H9 (cell line): Measurements from ENCODE around the gene MPV17L2. TPM values are rescaled to one million over a fixed set of nuclear protein-coding genes. Genes with fewer than 3 reads are reported as not detected.

Experiments
- DNase-seq: peaks from one replicate; pipeline ENCODE4 v3.0.0-alpha.2; 2017
- H2AFZ ChIP-seq: one replicate; pipeline ENCODE4 v1.6.1; 2013; ENCODE audit warnings: mild to moderate bottlenecking, low read length, control low read depth, moderate library complexity
- H2AK5ac ChIP-seq: 2 replicates; pipeline ENCODE4 v1.6.1; 2013; ENCODE audit warnings: low read length, control low read depth, mixed read lengths; ENCODE audit not compliant: insufficient read length
- H2BK120ac ChIP-seq: one replicate; pipeline ENCODE4 v1.6.1; 2013; ENCODE audit warnings: low read depth, mild to moderate bottlenecking, low read length, control low read depth, inconsistent platforms; ENCODE audit not compliant: poor library complexity, severe bottlenecking
- H2BK12ac ChIP-seq: 2 replicates; pipeline ENCODE4 v1.6.1; 2013; ENCODE audit warnings: low read length, control low read depth, mixed read lengths, low read depth; ENCODE audit not compliant: insufficient read length
- H2BK15ac ChIP-seq: 2 replicates; pipeline ENCODE4 v1.6.1; 2013; ENCODE audit warnings: low read depth, low read length, control low read depth
- H2BK20ac ChIP-seq: one replicate; pipeline ENCODE4 v1.6.1; 2013; ENCODE audit warnings: low read depth, mild to moderate bottlenecking, low read length, control low read depth, inconsistent platforms; ENCODE audit not compliant: poor library complexity, severe bottlenecking
- H2BK5ac ChIP-seq: 2 replicates; pipeline ENCODE4 v1.6.1; 2013; ENCODE audit warnings: low read length, control low read depth, mixed read lengths; ENCODE audit not compliant: insufficient read length
- H3K14ac ChIP-seq: 2 replicates; pipeline ENCODE4 v1.6.1; 2013; ENCODE audit warnings: low read length, control low read depth; ENCODE audit not compliant: insufficient read depth
- H3K18ac ChIP-seq: 2 replicates; pipeline ENCODE4 v1.6.1; 2013; ENCODE audit warnings: low read depth, mild to moderate bottlenecking, mixed read lengths, low read length, control low read depth; ENCODE audit not compliant: insufficient read length
- H3K23ac ChIP-seq: 2 replicates; pipeline ENCODE4 v1.6.1; 2013; ENCODE audit warnings: low read length, control low read depth, mixed read lengths, low read depth; ENCODE audit not compliant: insufficient read length
- H3K23me2 ChIP-seq: 2 replicates; pipeline ENCODE4 v1.6.1; 2013; ENCODE audit warnings: low read depth, mild to moderate bottlenecking, mixed read lengths, low read length, control low read depth; ENCODE audit not compliant: insufficient read length, poor library complexity, severe bottlenecking
- H3K27ac ChIP-seq: 2 replicates; pipeline ENCODE4 v1.5.1; 2013; ENCODE audit warnings: low read length, control low read depth, mixed read lengths, low read depth; ENCODE audit not compliant: insufficient read length
- H3K27me3 ChIP-seq: 2 replicates; pipeline ENCODE4 v1.6.1; 2013; ENCODE audit warnings: low read length, control low read depth, inconsistent platforms; ENCODE audit not compliant: insufficient read depth
- H3K4ac ChIP-seq: 2 replicates; pipeline ENCODE4 v1.6.1; 2013; ENCODE audit warnings: low read depth, mild to moderate bottlenecking, control low read depth, inconsistent platforms, low read length, moderate library complexity
- H3K4me1 ChIP-seq: 2 replicates; pipeline ENCODE4 v1.6.1; 2013; ENCODE audit warnings: low read length, control low read depth, inconsistent platforms; ENCODE audit not compliant: insufficient read depth
- H3K4me2 ChIP-seq: 2 replicates; pipeline ENCODE4 v1.6.1; 2013; ENCODE audit warnings: low read length, control low read depth, mixed read lengths; ENCODE audit not compliant: insufficient read length, insufficient read depth
- H3K56ac ChIP-seq: 2 replicates; pipeline ENCODE4 v1.6.1; 2013; ENCODE audit warnings: low read depth, mild to moderate bottlenecking, mixed read lengths, low read length, control low read depth; ENCODE audit not compliant: insufficient read length
- H3K79me1 ChIP-seq: 2 replicates; pipeline ENCODE4 v1.6.1; 2013; ENCODE audit warnings: low read depth, mild to moderate bottlenecking, moderate library complexity, low read length, control low read depth, inconsistent platforms; ENCODE audit not compliant: insufficient read depth, poor library complexity, severe bottlenecking
- H3K79me2 ChIP-seq: 2 replicates; pipeline ENCODE4 v1.6.1; 2013; ENCODE audit warnings: low read length, control low read depth, inconsistent platforms; ENCODE audit not compliant: insufficient read depth
- H3K9ac ChIP-seq: 2 replicates; pipeline ENCODE4 v1.6.1; 2013; ENCODE audit warnings: low read length, control low read depth, mixed read lengths; ENCODE audit not compliant: insufficient read length; ENCODE audit errors: extremely low read depth
- H3K9me3 ChIP-seq: one replicate; pipeline ENCODE4 v1.6.1; 2013; ENCODE audit warnings: low read depth, low read length, inconsistent platforms; ENCODE audit not compliant: control insufficient read depth
- H3T11ph ChIP-seq: one replicate; pipeline ENCODE4 v1.6.1; 2013; ENCODE audit warnings: mild to moderate bottlenecking, low read length, control low read depth, inconsistent platforms
- H4K20me1 ChIP-seq: one replicate; pipeline ENCODE4 v1.6.1; 2013; ENCODE audit not compliant: control insufficient read depth, insufficient read length, insufficient read depth
- H4K5ac ChIP-seq: 2 replicates; pipeline ENCODE4 v1.6.1; 2013; ENCODE audit warnings: low read depth, mild to moderate bottlenecking, mixed read lengths, low read length, control low read depth; ENCODE audit not compliant: insufficient read length
- H4K8ac ChIP-seq: replicated peaks from 2 replicates; pipeline ENCODE4 v1.6.1; 2013; ENCODE audit warnings: low read length, control low read depth, mixed read lengths, low read depth; ENCODE audit not compliant: insufficient read length
- H4K91ac ChIP-seq: 2 replicates; pipeline ENCODE4 v1.6.1; 2013; ENCODE audit warnings: low read depth, mild to moderate bottlenecking, moderate library complexity, mixed read lengths, low read length, control low read depth; ENCODE audit not compliant: insufficient read length
- H3K27ac Mint-ChIP-seq, 3 experiments: 2 replicates in 2 of 3; 3 replicates in 1 of 3; pipeline ENCODE4 v1.8.0; 2020 to 2021; ENCODE audit warnings: mixed read lengths in 3 of 3, mild to moderate bottlenecking in 1 of 3, moderate library complexity in 1 of 3
- H3K27me3 Mint-ChIP-seq: 2 replicates; pipeline ENCODE4 v1.8.0; 2021; ENCODE audit warnings: low read depth, mild to moderate bottlenecking, moderate library complexity, mixed read lengths
- H3K36me3 Mint-ChIP-seq, 3 experiments: 2 replicates in 2 of 3; 3 replicates in 1 of 3; pipeline ENCODE4 v1.8.0; 2020 to 2021; ENCODE audit warnings: low read depth in 3 of 3, mixed read lengths in 3 of 3; ENCODE audit not compliant: insufficient read depth in 1 of 3
- H3K4me1 Mint-ChIP-seq, 2 experiments: 2 replicates each; pipeline ENCODE4 v1.8.0; 2020; ENCODE audit warnings: mixed read lengths in 2 of 2
- H3K4me3 Mint-ChIP-seq, 2 experiments: 2 replicates in 1 of 2; 3 replicates in 1 of 2; pipeline ENCODE4 v1.8.0; 2020 to 2021; ENCODE audit warnings: mild to moderate bottlenecking in 2 of 2, mixed read lengths in 2 of 2, moderate library complexity in 1 of 2
- H3K9me3 Mint-ChIP-seq, 2 experiments: 2 replicates in 1 of 2; 3 replicates in 1 of 2; pipeline ENCODE4 v1.8.0; 2020; ENCODE audit warnings: mild to moderate bottlenecking in 2 of 2, mixed read lengths in 2 of 2, moderate library complexity in 1 of 2
- WGBS: extraction: QIAGEN DNeasy Blood & Tissue Kit; methylation state at CpG from one replicate; pipeline ENCODE4 v1.1.7; 2013; ENCODE audit warnings: missing lambda C conversion rate, low lambda C conversion rate, mixed read lengths; ENCODE audit not compliant: insufficient read length; ENCODE audit errors: extremely low coverage; 5-methylcytosine and 5-hydroxymethylcytosine counted together
- total RNA-seq: library from RNA; stranded (reverse); gene quantifications from 2 replicates; pipeline ENCODE4 v1.2.1, GENCODE V29; 2021
- TF ChIP-seq, protein P1 (sequence below): fragments of 200-600 bp; sonication (generic); conservative IDR thresholded peaks from 3 replicates; pipeline ENCODE4 v1.8.0; 2021; ENCODE audit warnings: antibody characterized with exemption, mild to moderate bottlenecking

MPV17L2 gene
- total RNA-seq, 1 experiment from 2014 or later, result 26.4 TPM

- H2BK20ac ChIP-seq, result no peak overlapping the region
- H3K18ac ChIP-seq, result no peak overlapping the region
- H2BK15ac ChIP-seq, result no peak overlapping the region
- no peaks in the 10 kb centered on the region for H3K79me2 ChIP-seq
- Mint-ChIP-seq H3K9me3 (peaks cover 0 to 2% of the 10 kb centered on the region in 2 experiments; a peak in 2 of 5 replicates), H3K4me3 (peak overlapping the region in 1 of 2 experiments; percentile 47; a peak in 2 of 5 replicates), H3K27me3 (peaks cover 34% of the 10 kb centered on the region), H3K4me1 (peaks cover 34 to 42% of the 10 kb centered on the region in 2 experiments), H3K36me3 (no peaks in the 10 kb centered on the region; a peak in 1 of 7 replicates), H3K27ac (peak overlapping the region in 1 of 3 experiments; percentile 63; a peak in 1 of 7 replicates)
- WGBS, result no CpG with 5 or more reads among the region's 18 CpGs
- no peak overlapping the region for H3K56ac ChIP-seq
- no peak overlapping the region for H3K4ac ChIP-seq
- H4K5ac ChIP-seq, result no peak overlapping the region
- no peak overlapping the region for H4K8ac ChIP-seq
- H2AFZ ChIP-seq, result no peak overlapping the region
- H2AK5ac ChIP-seq, result no peak overlapping the region
- no peak overlapping the region for H3K4me2 ChIP-seq
- H2BK5ac ChIP-seq, result no peak overlapping the region
- DNase-seq, result no peak
- TF ChIP-seq, protein P1, sequence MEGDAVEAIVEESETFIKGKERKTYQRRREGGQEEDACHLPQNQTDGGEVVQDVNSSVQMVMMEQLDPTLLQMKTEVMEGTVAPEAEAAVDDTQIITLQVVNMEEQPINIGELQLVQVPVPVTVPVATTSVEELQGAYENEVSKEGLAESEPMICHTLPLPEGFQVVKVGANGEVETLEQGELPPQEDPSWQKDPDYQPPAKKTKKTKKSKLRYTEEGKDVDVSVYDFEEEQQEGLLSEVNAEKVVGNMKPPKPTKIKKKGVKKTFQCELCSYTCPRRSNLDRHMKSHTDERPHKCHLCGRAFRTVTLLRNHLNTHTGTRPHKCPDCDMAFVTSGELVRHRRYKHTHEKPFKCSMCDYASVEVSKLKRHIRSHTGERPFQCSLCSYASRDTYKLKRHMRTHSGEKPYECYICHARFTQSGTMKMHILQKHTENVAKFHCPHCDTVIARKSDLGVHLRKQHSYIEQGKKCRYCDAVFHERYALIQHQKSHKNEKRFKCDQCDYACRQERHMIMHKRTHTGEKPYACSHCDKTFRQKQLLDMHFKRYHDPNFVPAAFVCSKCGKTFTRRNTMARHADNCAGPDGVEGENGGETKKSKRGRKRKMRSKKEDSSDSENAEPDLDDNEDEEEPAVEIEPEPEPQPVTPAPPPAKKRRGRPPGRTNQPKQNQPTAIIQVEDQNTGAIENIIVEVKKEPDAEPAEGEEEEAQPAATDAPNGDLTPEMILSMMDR, result no peak
- H2BK12ac ChIP-seq, result no peak overlapping the region
- no peak overlapping the region for H2BK120ac ChIP-seq
- no peak overlapping the region for H3T11ph ChIP-seq
- peaks cover 6% of the 10 kb centered on the region for H3K23me2 ChIP-seq
- no peaks in the 10 kb centered on the region for H3K9me3 ChIP-seq
- H3K79me1 ChIP-seq, result no peaks in the 10 kb centered on the region
- H3K14ac ChIP-seq, result no peak overlapping the region; the same call in 1 of the 2 replicates
- no peaks in the 10 kb centered on the region; the same call in 1 of the 2 replicates for H3K4me1 ChIP-seq
- no peak overlapping the region for H4K91ac ChIP-seq
- no peak overlapping the region for H3K27ac ChIP-seq
- no peak overlapping the region for H3K9ac ChIP-seq
- peaks cover 2% of the 10 kb centered on the region; the same call in 1 of the 2 replicates for H3K27me3 ChIP-seq
- H4K20me1 ChIP-seq, result no peaks in the 10 kb centered on the region
- no peak overlapping the region for H3K23ac ChIP-seq
Observed at GRCh38 chr19:18226956-18227780, 34.1 kb downstream of the MPV17L2 start.
